Suprapubic skin (tissue), 3 donors: ENCODE measurements around the gene LRP11.

ENCODE experiments used
- CTCF ChIP-seq, 2 donors: fragments of 200-600 bp in 1 of 2; fragments of 450-650 bp in 1 of 2; sonication (generic) in 1 of 2; IDR thresholded peaks; one replicate each; pipeline ENCODE4 v1.5.1; 2016 to 2019; ENCODE audit warnings: antibody characterized with exemption in 2 of 2, mild to moderate bottlenecking in 1 of 2, moderate library complexity in 1 of 2
- EP300 ChIP-seq: sonication (generic); formaldehyde crosslinking; IDR thresholded peaks from one replicate; pipeline ENCODE4 v1.6.1; 2017; ENCODE audit warnings: antibody characterized with exemption
- POLR2A ChIP-seq, 2 donors: fragments of 450-650 bp; IDR thresholded peaks; one replicate each; pipeline ENCODE4 v1.6.1; 2017; ENCODE audit warnings: antibody characterized with exemption in 2 of 2, mild to moderate bottlenecking in 2 of 2, moderate library complexity in 2 of 2

GRCh38 chr6:149907317-149907716 is 43.2 kb upstream of the LRP11 start:
- no peak for TF ChIP-seq POLR2A (IDR thresholded peaks at IDR 0.05)
- no peak for TF ChIP-seq CTCF (IDR thresholded peaks at IDR 0.05)
- no peak for TF ChIP-seq EP300
